Endothelial cell of umbilical vein (primary cell): ENCODE results near the gene HMGN1. TPM values are rescaled to one million over a fixed set of nuclear protein-coding genes. Genes with fewer than 3 reads are reported as not detected.

Experiments
- BruUV-seq: library from RNA; stranded (reverse); fragments of 400-500 nt; replicated peaks from 2 replicates; lab custom pipeline; 2021; lab: Mats Ljungman, UMichigan
- CTCF ChIA-PET: fragments of 300-600, 350-600 bp; sonication (Branson Sonifier 250); formaldehyde crosslinking; loops from one replicate; lab custom pipeline; 2021; ENCODE audit warnings: antibody characterized with exemption, inconsistent platforms; lab: Charles Lee
- POLR2A ChIA-PET: fragments of 300-600, 350-600 bp; sonication (Branson Sonifier 250); formaldehyde crosslinking; loops from one replicate; lab custom pipeline; 2021; ENCODE audit warnings: antibody characterized with exemption, inconsistent platforms; lab: Charles Lee
- DNase-seq: peaks from one replicate; pipeline ENCODE4 v3.0.0-alpha.2; 2011; ENCODE audit warnings: low read depth, low spot score
- FAIRE-seq: peaks from 2 replicates; lab custom pipeline; 2011; peaks lifted over from hg19 to GRCh38; lab: Jason Lieb, UNC
- H2AFZ ChIP-seq: 2 replicates; pipeline ENCODE4 v1.6.0; 2012; ENCODE audit warnings: low read depth, low read length, control low read depth, inconsistent platforms
- H3K27ac ChIP-seq: 2 replicates; pipeline ENCODE4 v1.5.1; 2011; ENCODE audit warnings: low read depth, mild to moderate bottlenecking, control low read depth, low read length, moderate library complexity; ENCODE audit not compliant: insufficient read depth
- H3K27me3 ChIP-seq, 2 experiments: 2 replicates each; pipeline versions ENCODE4 v1.6.0 to v1.6.1; 2011; ENCODE audit warnings: low read length in 2 of 2, mixed read lengths in 1 of 2; ENCODE audit not compliant: control insufficient read depth in 2 of 2, insufficient read depth in 2 of 2
- H3K36me3 ChIP-seq, 2 experiments: 2 replicates in 1 of 2; 3 replicates in 1 of 2; pipeline ENCODE4 v1.5.1; 2011; ENCODE audit warnings: low read length in 2 of 2, mild to moderate bottlenecking in 1 of 2, moderate library complexity in 1 of 2; ENCODE audit not compliant: control insufficient read depth in 2 of 2, insufficient read depth in 2 of 2; ENCODE audit errors: extremely low read depth in 1 of 2
- H3K4me1 ChIP-seq: 3 replicates; pipeline ENCODE4 v1.5.1; 2011; ENCODE audit warnings: mild to moderate bottlenecking, low read length; ENCODE audit not compliant: control insufficient read depth, insufficient read depth; ENCODE audit errors: extremely low read depth
- H3K4me2 ChIP-seq: 2 replicates; pipeline ENCODE4 v1.6.1; 2011; ENCODE audit warnings: low read length, control low read depth, mixed read lengths; ENCODE audit not compliant: insufficient read depth
- H3K4me3 ChIP-seq, 3 experiments: fragments of 200-600 bp in 1 of 3; sonication (generic), shearing (Covaris generic) in 1 of 3; replicated peaks in 1 of 3; 2 replicates each; pipeline ENCODE4 v1.5.1; 2011 to 2016; ENCODE audit warnings: control low read depth in 3 of 3, low read length in 3 of 3, mild to moderate bottlenecking in 2 of 3, inconsistent platforms in 1 of 3, low read depth in 1 of 3, moderate library complexity in 1 of 3; ENCODE audit not compliant: insufficient read depth in 1 of 3
- H3K79me2 ChIP-seq: 2 replicates; pipeline ENCODE4 v1.6.0; 2012; ENCODE audit warnings: low read length, inconsistent platforms; ENCODE audit not compliant: control insufficient read depth, insufficient read depth
- H3K9ac ChIP-seq: replicated peaks from 2 replicates; pipeline ENCODE3; 2011; ENCODE audit warnings: low read length, control low read depth; ENCODE audit not compliant: insufficient read depth; ENCODE audit errors: extremely low read depth
- H3K9me1 ChIP-seq: replicated peaks from 3 replicates; pipeline ENCODE4 v1.6.0; 2011; ENCODE audit warnings: mild to moderate bottlenecking, low read length; ENCODE audit not compliant: control insufficient read depth, insufficient read depth; ENCODE audit errors: extremely low read depth
- H3K9me3 ChIP-seq: replicated peaks from 2 replicates; pipeline ENCODE4 v1.5.1; 2012; ENCODE audit warnings: low read length, inconsistent platforms; ENCODE audit not compliant: control insufficient read depth, insufficient read depth
- H4K20me1 ChIP-seq: replicated peaks from 2 replicates; pipeline ENCODE3; 2011; ENCODE audit warnings: mild to moderate bottlenecking, low read length; ENCODE audit not compliant: control insufficient read depth, insufficient read depth; ENCODE audit errors: extremely low read depth
- CTCF ChIP-seq, 2 donors: IDR thresholded peaks; 1 replicate in 1 of 2; 2 replicates in 1 of 2; pipeline ENCODE4 v1.5.1; 2011; ENCODE audit warnings: low read length in 2 of 2, mild to moderate bottlenecking in 2 of 2, moderate library complexity in 2 of 2, control low read depth in 1 of 2, inconsistent platforms in 1 of 2, low read depth in 1 of 2; ENCODE audit not compliant: insufficient read depth in 1 of 2; ENCODE audit errors: extremely low read depth in 1 of 2
- EZH2 ChIP-seq: IDR thresholded peaks from 2 replicates; pipeline ENCODE4 v1.6.1; 2012; ENCODE audit warnings: borderline replicate concordance, low read depth, mild to moderate bottlenecking, moderate library complexity, low read length, inconsistent platforms; ENCODE audit not compliant: severe bottlenecking
- FOS ChIP-seq: IDR thresholded peaks from 2 replicates; pipeline ENCODE4 v1.6.1; 2011; ENCODE audit warnings: mild to moderate bottlenecking, low read length, moderate library complexity, borderline replicate concordance; ENCODE audit not compliant: insufficient read depth
- GATA2 ChIP-seq: IDR thresholded peaks from 2 replicates; pipeline ENCODE4 v1.7.0; 2011; ENCODE audit warnings: low read depth, mild to moderate bottlenecking, moderate library complexity, mixed read lengths, low read length; ENCODE audit not compliant: insufficient read length, insufficient read depth
- JUN ChIP-seq: IDR thresholded peaks from 2 replicates; pipeline ENCODE4 v1.6.1; 2011; ENCODE audit warnings: borderline replicate concordance, low read depth; ENCODE audit not compliant: insufficient read length, insufficient read depth
- MYC ChIP-seq: IDR thresholded peaks from one replicate; pipeline ENCODE4 v1.6.1; 2011; ENCODE audit warnings: mild to moderate bottlenecking, low read depth, low read length
- POLR2A ChIP-seq: IDR thresholded peaks from 2 replicates; pipeline ENCODE4 v1.6.1; 2012; ENCODE audit warnings: low read depth, mild to moderate bottlenecking, control low read depth, low read length
- POLR2AphosphoS5 ChIP-seq: IDR thresholded peaks from 2 replicates; pipeline ENCODE4 v1.6.1; 2012; ENCODE audit warnings: low read depth, mild to moderate bottlenecking, control low read depth, low read length, moderate library complexity; ENCODE audit not compliant: insufficient read depth
- dilution Hi-C: fragments of 300-500 bp; cut with MboI; formaldehyde crosslinking; loops from one replicate; pipeline ENCODE4 v1.15.0; 2019; ENCODE audit warnings: low sequenced_read_pairs; ENCODE audit not compliant: extremely low pct_ligation_motif_present
- intact Hi-C: fragments of 100-400 bp; cut with micrococcal nuclease; formaldehyde crosslinking; loops from one replicate; pipeline ENCODE4 v1.10.0; 2022
- polyA plus RNA-seq, 4 experiments: library from polyadenylated mRNA; depleted of rRNA in 3 of 4; stranded (reverse) in 3 of 4; unstranded in 1 of 4; fragments of >200 nt; gene quantifications; 2 replicates each; pipeline versions ENCODE4 v1.2.1 to v1.2.3, GENCODE V29; 2011 to 2012; ENCODE audit warnings: missing spikeins in 1 of 4
- total RNA-seq: library from RNA; stranded (reverse); gene quantifications from 2 replicates; pipeline ENCODE4 v1.2.3, GENCODE V29; 2021
- TF ChIP-seq, protein P1 (sequence below): IDR thresholded peaks from 2 replicates; pipeline ENCODE4 v1.6.1; 2011; ENCODE audit not compliant: insufficient read depth, insufficient read length

The HMGN1 gene
- total and polyA plus RNA-seq, 2 donors (not counting 3 experiments of a cell fraction or from before 2014, with no cell fraction given): 162 to 360 TPM

GRCh38 chr21:39397646-39398385, 48.9 kb upstream of the HMGN1 start:
- POLR2A ChIA-PET: interaction anchor here (0.7 kb wide), 1 partner anchor 9 kb away, joined by 3 read pairs; no protein-coding TSS in a partner anchor
- H3K9me3 ChIP-seq: no peaks in the 10 kb centered on the region
- H4K20me1 ChIP-seq: no peaks in the 10 kb centered on the region
- H3K79me2 ChIP-seq: no peaks in the 10 kb centered on the region
- H3K27me3 ChIP-seq: no peaks in the 10 kb centered on the region
- no peaks in the 10 kb centered on the region for H3K9me1 ChIP-seq
- no peak for DNase-seq
- H2AFZ ChIP-seq: no peak overlapping the region
- TF ChIP-seq POLR2A (no peak), POLR2AphosphoS5 (no peak), JUN (no peak), FOS (no peak), CTCF (IDR thresholded peaks at IDR 0.05; ENCODE audit: extremely low read depth in 1 of 2, insufficient read depth in 1 of 2, low read depth in 1 of 2, low read length in 2 of 2) (no peak), MYC (no peak), EZH2 (no peak), GATA2 (no peak)
- TF ChIP-seq, protein P1, sequence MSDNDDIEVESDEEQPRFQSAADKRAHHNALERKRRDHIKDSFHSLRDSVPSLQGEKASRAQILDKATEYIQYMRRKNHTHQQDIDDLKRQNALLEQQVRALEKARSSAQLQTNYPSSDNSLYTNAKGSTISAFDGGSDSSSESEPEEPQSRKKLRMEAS: no peak
- H3K4me3 ChIP-seq: no peak overlapping the region
- H3K4me2 ChIP-seq: no peak overlapping the region
- no peaks in the 10 kb centered on the region for H3K4me1 ChIP-seq
- H3K9ac ChIP-seq: no peak overlapping the region
- dilution Hi-C loops: no loop called here
- CTCF ChIA-PET: interaction anchor here (2.1 kb wide), 1 partner anchor 10 kb away, joined by 8 read pairs; no protein-coding TSS in a partner anchor
- no peak overlapping the region for H3K27ac ChIP-seq
- BruUV-seq: no TSS peak
- FAIRE-seq: no peak
- intact Hi-C loops: no loop called here
- peaks cover 5 to 14% of the 10 kb centered on the region in 2 experiments for H3K36me3 ChIP-seq
